ENCODE data around the gene SCFD2. TPM values are rescaled to one million over a fixed set of nuclear protein-coding genes. Genes with fewer than 3 reads are reported as not detected.

Gene SCFD2
- polyA plus RNA-seq, 1 donor from 2014 or later, result 5.0 TPM

DNA sequence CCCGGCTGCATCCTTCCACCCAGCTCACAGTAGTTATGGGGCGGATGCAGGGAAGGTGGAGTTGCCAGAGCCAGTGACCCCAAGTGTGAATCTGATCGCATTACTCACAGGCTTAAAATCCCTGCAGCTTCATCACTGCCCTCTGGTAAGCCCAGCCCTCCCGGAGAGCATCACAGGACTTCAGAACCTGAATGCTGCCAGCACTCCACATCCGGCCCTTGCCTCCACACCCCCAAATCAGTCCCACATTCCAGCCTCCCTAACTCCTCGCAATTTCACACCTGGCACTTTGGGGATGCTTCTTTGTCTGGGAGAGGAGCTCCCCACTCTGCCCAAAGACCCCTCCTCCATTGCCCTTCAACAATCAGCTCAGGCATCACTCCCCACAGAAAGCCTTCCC lies 488.2 kb downstream of the SCFD2 start:
- H3K36me3 ChIP-seq (ENCODE audit: insufficient read depth, low read length), result no peaks in the 10 kb centered on the region
- TF ChIP-seq RAD21 (conservative IDR thresholded peaks at IDR 0.05) (no peak), TAF1 (IDR thresholded peaks at IDR 0.05; ENCODE audit: low read depth) (no peak)
- no peaks in the 10 kb centered on the region for H3F3A ChIP-seq (ENCODE audit: insufficient read depth, low read length, poor library complexity, severe bottlenecking)
- H3K27me3 ChIP-seq (ENCODE audit: insufficient read depth, low read depth, low read length), result no peaks in the 10 kb centered on the region
- H2AFZ ChIP-seq (ENCODE audit: low read depth, low read length), result no peak overlapping the region
- H3K4me3 ChIP-seq (ENCODE audit: low read length), result no peak overlapping the region
- H3K9me2 ChIP-seq (ENCODE audit: insufficient read depth, low read length), result no peaks in the 10 kb centered on the region
- H4K20me1 ChIP-seq (ENCODE audit: insufficient read depth), result no peaks in the 10 kb centered on the region
- no peak overlapping the region for H3K4me2 ChIP-seq (ENCODE audit: low read length)
- H3K79me2 ChIP-seq (replicated peaks; ENCODE audit: insufficient read depth, low read length), result no peaks in the 10 kb centered on the region
- no peak overlapping the region for H3K27ac ChIP-seq (ENCODE audit: low read length)
- H3K9ac ChIP-seq (ENCODE audit: low read length), result no peak overlapping the region
- H3K9me3 ChIP-seq (ENCODE audit: low read length), result no peaks in the 10 kb centered on the region

- TF ChIP-seq RAD21 (conservative IDR thresholded peaks at IDR 0.05) (no peak), MXI1 (conservative IDR thresholded peaks at IDR 0.05; ENCODE audit: poor library complexity, severe bottlenecking) (no peak), EP300 (conservative IDR thresholded peaks at IDR 0.05; ENCODE audit: poor library complexity, severe bottlenecking) (no peak), SMC3 (conservative IDR thresholded peaks at IDR 0.05; ENCODE audit: poor library complexity) (no peak), TAF1 (IDR thresholded peaks at IDR 0.05; ENCODE audit: low read depth) (no peak), CTCF (IDR thresholded peaks at IDR 0.05; ENCODE audit: poor library complexity, severe bottlenecking) (no peak), REST (IDR thresholded peaks at IDR 0.05; ENCODE audit: borderline replicate concordance) (no peak), POLR2AphosphoS5 (IDR thresholded peaks at IDR 0.05) (no peak), EZH2 (IDR thresholded peaks at IDR 0.05; ENCODE audit: borderline replicate concordance, insufficient read depth, low read length, poor library complexity, severe bottlenecking) (no peak)
Observed at GRCh38 chr4:52877036-52877435, 488.8 kb downstream of the SCFD2 start.

GRCh38 chr4:52876069-52876468 lies 489.8 kb downstream of the SCFD2 start:
- Histone ChIP-seq H3K4me2 (ENCODE audit: low read length) (no peak overlapping the region), H3K79me2 (replicated peaks; ENCODE audit: insufficient read depth, low read length) (no peaks in the 10 kb centered on the region), H2AFZ (ENCODE audit: low read depth, low read length) (no peak overlapping the region), H4K20me1 (ENCODE audit: insufficient read depth) (no peaks in the 10 kb centered on the region), H3K9ac (ENCODE audit: low read length) (no peak overlapping the region), H3K9me3 (ENCODE audit: low read length) (no peaks in the 10 kb centered on the region), H3F3A (ENCODE audit: insufficient read depth, low read length, poor library complexity, severe bottlenecking) (no peaks in the 10 kb centered on the region), H3K4me3 (ENCODE audit: low read length) (no peak overlapping the region), H3K27ac (ENCODE audit: low read length) (no peak overlapping the region), H3K9me2 (ENCODE audit: insufficient read depth, low read length) (no peaks in the 10 kb centered on the region), H3K36me3 (ENCODE audit: insufficient read depth, low read length) (no peaks in the 10 kb centered on the region), H3K27me3 (ENCODE audit: insufficient read depth, low read depth, low read length) (no peaks in the 10 kb centered on the region)
- TF ChIP-seq CTCF (IDR thresholded peaks at IDR 0.05; ENCODE audit: poor library complexity, severe bottlenecking) (no peak), EZH2 (IDR thresholded peaks at IDR 0.05; ENCODE audit: borderline replicate concordance, insufficient read depth, low read length, poor library complexity, severe bottlenecking) (no peak), REST (IDR thresholded peaks at IDR 0.05; ENCODE audit: borderline replicate concordance) (no peak)

More at GRCh38 chr4:52877036-52877435, 488.8 kb downstream of the SCFD2 start:
- H3K9me2 ChIP-seq (ENCODE audit: insufficient read depth, low read length), result no peaks in the 10 kb centered on the region
- no peaks in the 10 kb centered on the region for H3K27me3 ChIP-seq (ENCODE audit: insufficient read depth, low read depth, low read length)
- H3K4me3 ChIP-seq (ENCODE audit: low read length), result no peak overlapping the region
- H3K27ac ChIP-seq (ENCODE audit: low read length), result no peak overlapping the region
- no peak overlapping the region for H3K9ac ChIP-seq (ENCODE audit: low read length)
- H3K36me3 ChIP-seq (ENCODE audit: insufficient read depth, low read length), result no peaks in the 10 kb centered on the region
- H3K9me3 ChIP-seq (ENCODE audit: low read length), result no peaks in the 10 kb centered on the region
- no peaks in the 10 kb centered on the region for H3K79me2 ChIP-seq (replicated peaks; ENCODE audit: insufficient read depth, low read length)
- no peaks in the 10 kb centered on the region for H4K20me1 ChIP-seq (ENCODE audit: insufficient read depth)
- H3K4me2 ChIP-seq (ENCODE audit: low read length), result no peak overlapping the region
- H3F3A ChIP-seq (ENCODE audit: insufficient read depth, low read length, poor library complexity, severe bottlenecking), result no peaks in the 10 kb centered on the region
- no peak overlapping the region for H2AFZ ChIP-seq (ENCODE audit: low read depth, low read length)
